Naive B cell (primary cell): ENCODE measurements around the gene LCTL. TPM values are rescaled to one million over a fixed set of nuclear protein-coding genes. Genes with fewer than 3 reads are reported as not detected.

ENCODE experiments used
- ATAC-seq, 2 donors: fragments of 150-1000 bp; cut with Tn5 transposase; 2 replicates each; pipeline ENCODE4 v1.10.0; 2021; ENCODE audit warnings: low read depth in 2 of 2, mild to moderate bottlenecking in 2 of 2, moderate library complexity in 2 of 2
- DNase-seq: peaks from one replicate; pipeline ENCODE4 v3.0.0; 2022
- H3K27ac Mint-ChIP-seq, 6 donors: one replicate each; pipeline ENCODE4 v1.8.0; 2020 to 2022; ENCODE audit warnings: mild to moderate bottlenecking in 6 of 6, mixed read lengths in 6 of 6, moderate library complexity in 5 of 6, inconsistent platforms in 2 of 6
- H3K27me3 Mint-ChIP-seq, 3 donors: one replicate each; pipeline ENCODE4 v1.8.0; 2021 to 2022; ENCODE audit warnings: mixed read lengths in 3 of 3, mild to moderate bottlenecking in 1 of 3
- H3K36me3 Mint-ChIP-seq, 2 donors: one replicate each; pipeline ENCODE4 v1.8.0; 2020 to 2022; ENCODE audit warnings: mixed read lengths in 2 of 2, inconsistent platforms in 1 of 2, mild to moderate bottlenecking in 1 of 2
- H3K4me1 Mint-ChIP-seq, 3 donors: one replicate each; pipeline ENCODE4 v1.8.0; 2020 to 2022; ENCODE audit warnings: mixed read lengths in 3 of 3, inconsistent platforms in 1 of 3, mild to moderate bottlenecking in 1 of 3, moderate library complexity in 1 of 3
- H3K4me3 Mint-ChIP-seq, 8 donors: one replicate each; pipeline ENCODE4 v1.8.0; 2020 to 2022; ENCODE audit warnings: mild to moderate bottlenecking in 8 of 8, mixed read lengths in 8 of 8, moderate library complexity in 8 of 8, inconsistent platforms in 2 of 8
- H3K9me3 Mint-ChIP-seq, 7 donors: one replicate each; pipeline ENCODE4 v1.8.0; 2020 to 2022; ENCODE audit warnings: mixed read lengths in 7 of 7, mild to moderate bottlenecking in 5 of 7, inconsistent platforms in 2 of 7, moderate library complexity in 1 of 7
- polyA plus RNA-seq, 6 donors: library from polyadenylated mRNA; unstranded; fragments of 300-500 nt; fragmentation: Illumina TruSeq; gene quantifications; one replicate each; pipeline ENCODE4 v1.2.3, GENCODE V29; 2021; ENCODE audit warnings: low read depth in 6 of 6

LCTL gene
- polyA plus RNA-seq: under 1 TPM in 3 of 6 donors, not detected in 3; 0.09 to 0.31 (median 0.17) TPM

- Mint-ChIP-seq H3K4me1 (peaks cover 9 to 10% (median 9%) of the 10 kb centered on the region in 3 donors), H3K9me3 (no peaks in the 10 kb centered on the region), H3K27me3 (peaks cover 0 to 7% (median 0%) of the 10 kb centered on the region in 3 donors), H3K4me3 (no peak within 1 kb of the TSS), H3K27ac (peak within 1 kb of the TSS in 4 of 6 donors; percentile 45 to 80 (median 62)), H3K36me3 (no peaks in the 10 kb centered on the region)
- ATAC-seq (no peak), DNase-seq (no peak)
These were observed at the start of gene LCTL for GRCh38 chr15:66565741-66566144. LCTL (minus strand) TSS chr15:66565998; CDS start chr15:66565365, 633 bp downstream.

DNA sequence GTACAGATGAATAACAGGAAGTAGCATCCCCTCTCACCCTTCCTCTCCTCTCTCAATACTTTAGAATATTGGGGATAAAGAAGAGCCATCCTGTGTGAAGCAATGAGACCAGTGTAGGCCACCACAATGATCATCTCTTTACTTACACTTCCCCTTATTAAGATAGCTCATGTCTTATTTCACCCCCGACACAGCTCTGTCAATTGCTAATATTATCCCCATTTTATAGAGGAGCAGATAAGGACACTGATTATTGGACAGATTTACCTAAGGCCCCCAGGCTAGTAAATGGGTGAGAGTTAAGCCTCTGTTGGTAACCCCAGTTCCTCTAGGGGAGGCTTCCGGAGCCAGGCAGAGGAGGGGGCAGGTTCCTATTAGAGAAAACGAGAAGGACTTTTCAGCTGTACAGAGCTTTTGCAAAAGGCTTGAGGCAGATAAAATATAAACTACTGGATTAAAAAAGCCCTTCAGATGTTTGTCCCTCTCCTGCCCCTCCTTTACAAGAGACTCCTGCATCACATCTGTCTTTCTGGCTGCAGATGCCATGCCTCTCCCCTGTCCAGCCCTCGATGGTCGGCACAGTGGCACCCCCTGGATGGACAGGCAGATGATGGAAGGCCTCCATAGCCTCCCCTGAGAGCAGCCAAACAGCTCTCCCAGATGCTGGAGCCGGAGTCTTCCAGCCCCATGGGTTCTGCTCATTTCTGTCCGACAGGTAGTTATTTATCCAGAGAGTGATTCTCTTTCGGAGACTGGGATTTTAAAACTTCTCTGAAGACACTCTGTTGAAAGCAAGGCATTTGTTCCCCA is 49.4 kb upstream of the LCTL start:
- peak overlapping the region in 3 of 6 donors; percentile 8 to 63 (median 56) for H3K27ac Mint-ChIP-seq
- H3K4me3 Mint-ChIP-seq: peak overlapping the region in 6 of 8 donors; percentile 19 to 82 (median 46)
- peaks cover 0 to 2% (median 0%) of the 10 kb centered on the region in 7 donors for H3K9me3 Mint-ChIP-seq
- ATAC-seq: peak; percentile 65 to 69
- peak; percentile 19 for DNase-seq
- H3K36me3 Mint-ChIP-seq: no peaks in the 10 kb centered on the region
- peaks cover 45 to 50% (median 49%) of the 10 kb centered on the region in 3 donors for H3K4me1 Mint-ChIP-seq
- peaks cover 0 to 2% (median under 1%) of the 10 kb centered on the region in 3 donors for H3K27me3 Mint-ChIP-seq

DNA sequence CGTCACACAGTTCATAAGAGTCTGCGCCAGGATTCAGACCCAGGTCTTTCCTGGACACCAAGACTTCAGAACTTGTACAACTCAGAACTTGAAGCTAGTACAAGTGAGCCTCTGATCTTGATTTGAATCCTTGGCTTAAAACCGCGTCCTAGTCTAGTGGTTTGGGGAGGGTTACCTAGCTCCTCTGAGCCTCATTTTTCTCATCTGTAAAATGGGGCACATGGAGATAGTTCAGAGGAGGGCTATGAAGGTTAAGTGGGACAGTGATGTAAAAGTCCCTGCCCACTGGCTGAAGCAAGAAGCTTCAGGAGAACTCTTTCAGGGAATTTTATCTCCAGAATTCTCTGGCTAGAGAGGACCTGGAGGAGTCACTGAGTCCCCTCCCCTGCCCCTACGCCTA is 48.7 kb upstream of the LCTL start:
- Mint-ChIP-seq H3K4me1 (peaks cover 45 to 50% (median 49%) of the 10 kb centered on the region in 3 donors), H3K27me3 (no peaks in the 10 kb centered on the region), H3K27ac (peak overlapping the region in 2 of 6 donors; percentile 8 to 30), H3K4me3 (peak overlapping the region in 4 of 8 donors; percentile 32 to 82 (median 62)), H3K9me3 (peaks cover 0 to 2% (median 0%) of the 10 kb centered on the region in 7 donors), H3K36me3 (no peaks in the 10 kb centered on the region)
- no peak for ATAC-seq
- DNase-seq: no peak

DNA sequence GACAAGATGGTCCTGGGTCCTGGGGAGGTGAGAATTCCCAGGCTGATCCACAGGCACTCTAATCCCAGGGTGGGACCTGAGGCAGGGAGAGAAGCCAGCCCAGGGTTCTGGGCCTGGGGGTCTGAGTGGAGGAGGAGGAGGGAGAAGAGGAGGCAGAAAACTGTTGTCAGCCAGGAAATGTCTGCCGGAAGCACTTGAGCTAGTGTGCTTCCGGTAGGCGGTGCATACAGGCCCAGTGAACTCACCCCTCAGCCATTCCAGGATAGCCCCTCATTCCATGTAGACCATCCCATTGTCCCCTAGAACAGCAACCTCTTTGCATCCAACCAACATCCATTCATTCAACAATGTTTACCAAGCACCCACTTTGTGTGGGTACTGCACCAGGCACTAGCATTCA is 47.9 kb upstream of the LCTL start:
- Mint-ChIP-seq H3K27ac (peak overlapping the region in 4 of 6 donors; percentile 26 to 89 (median 38)), H3K9me3 (peaks cover 0 to 2% (median 0%) of the 10 kb centered on the region in 7 donors), H3K4me1 (peaks cover 45 to 50% (median 49%) of the 10 kb centered on the region in 3 donors), H3K4me3 (peak overlapping the region in 5 of 8 donors; percentile 43 to 77 (median 66)), H3K27me3 (no peaks in the 10 kb centered on the region), H3K36me3 (no peaks in the 10 kb centered on the region)
- peak; percentile 72 to 73 for ATAC-seq
- DNase-seq: peak; percentile 10

- ATAC-seq: no peak
- Mint-ChIP-seq H3K4me1 (peaks cover 31 to 35% (median 35%) of the 10 kb centered on the region in 3 donors), H3K36me3 (no peaks in the 10 kb centered on the region), H3K27ac (no peak overlapping the region), H3K4me3 (peak overlapping the region in 1 of 8 donors; percentile 10), H3K9me3 (peaks cover 0 to 2% (median 0%) of the 10 kb centered on the region in 7 donors), H3K27me3 (no peaks in the 10 kb centered on the region)
- DNase-seq: no peak
These were observed 45.7 kb upstream of the LCTL start for GRCh38 chr15:66611257-66612053.

GRCh38 chr15:66609876-66610275 is 44.1 kb upstream of the LCTL start:
- peaks cover 21 to 23% (median 22%) of the 10 kb centered on the region in 3 donors for H3K4me1 Mint-ChIP-seq
- peaks cover 0 to 2% (median 0%) of the 10 kb centered on the region in 7 donors for H3K9me3 Mint-ChIP-seq
- no peaks in the 10 kb centered on the region for H3K27me3 Mint-ChIP-seq
- no peak overlapping the region for H3K27ac Mint-ChIP-seq
- H3K4me3 Mint-ChIP-seq: no peak overlapping the region
- ATAC-seq (no peak), DNase-seq (no peak)
- no peaks in the 10 kb centered on the region for H3K36me3 Mint-ChIP-seq

GRCh38 chr15:66608881-66609280 is 43.1 kb upstream of the LCTL start:
- Mint-ChIP-seq H3K9me3 (peaks cover 0 to 2% (median 0%) of the 10 kb centered on the region in 7 donors), H3K4me1 (peaks cover 11 to 13% (median 12%) of the 10 kb centered on the region in 3 donors), H3K36me3 (no peaks in the 10 kb centered on the region), H3K27me3 (peaks cover 0 to 7% (median 0%) of the 10 kb centered on the region in 3 donors), H3K27ac (peak overlapping the region in 1 of 6 donors; percentile 10), H3K4me3 (no peak overlapping the region)
- DNase-seq (no peak), ATAC-seq (no peak)

DNA sequence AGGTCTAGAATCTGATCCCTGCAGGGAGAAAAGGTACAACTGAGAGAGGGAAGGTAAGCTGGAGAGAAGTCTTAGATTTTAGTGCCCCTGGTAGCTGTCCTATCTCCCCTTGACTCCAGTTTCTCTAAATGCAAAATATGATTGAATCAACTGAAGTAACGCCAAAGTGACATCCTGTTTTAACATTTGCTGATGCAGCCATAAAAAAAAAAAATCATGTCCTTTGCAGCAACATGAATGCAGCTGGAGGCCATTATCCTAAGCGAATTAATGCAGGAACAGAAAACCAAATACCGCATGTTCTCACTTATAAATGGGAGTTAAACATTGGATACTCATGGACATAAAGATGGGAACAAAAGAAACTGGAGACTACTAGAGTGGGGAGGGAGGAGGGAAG is 42.4 kb upstream of the LCTL start:
- Mint-ChIP-seq H3K4me3 (no peak overlapping the region), H3K27me3 (peaks cover 0 to 14% (median 0%) of the 10 kb centered on the region in 3 donors), H3K4me1 (peaks cover 5 to 7% (median 6%) of the 10 kb centered on the region in 3 donors), H3K36me3 (no peaks in the 10 kb centered on the region), H3K9me3 (no peaks in the 10 kb centered on the region), H3K27ac (no peak overlapping the region)
- ATAC-seq (no peak), DNase-seq (no peak)

DNA sequence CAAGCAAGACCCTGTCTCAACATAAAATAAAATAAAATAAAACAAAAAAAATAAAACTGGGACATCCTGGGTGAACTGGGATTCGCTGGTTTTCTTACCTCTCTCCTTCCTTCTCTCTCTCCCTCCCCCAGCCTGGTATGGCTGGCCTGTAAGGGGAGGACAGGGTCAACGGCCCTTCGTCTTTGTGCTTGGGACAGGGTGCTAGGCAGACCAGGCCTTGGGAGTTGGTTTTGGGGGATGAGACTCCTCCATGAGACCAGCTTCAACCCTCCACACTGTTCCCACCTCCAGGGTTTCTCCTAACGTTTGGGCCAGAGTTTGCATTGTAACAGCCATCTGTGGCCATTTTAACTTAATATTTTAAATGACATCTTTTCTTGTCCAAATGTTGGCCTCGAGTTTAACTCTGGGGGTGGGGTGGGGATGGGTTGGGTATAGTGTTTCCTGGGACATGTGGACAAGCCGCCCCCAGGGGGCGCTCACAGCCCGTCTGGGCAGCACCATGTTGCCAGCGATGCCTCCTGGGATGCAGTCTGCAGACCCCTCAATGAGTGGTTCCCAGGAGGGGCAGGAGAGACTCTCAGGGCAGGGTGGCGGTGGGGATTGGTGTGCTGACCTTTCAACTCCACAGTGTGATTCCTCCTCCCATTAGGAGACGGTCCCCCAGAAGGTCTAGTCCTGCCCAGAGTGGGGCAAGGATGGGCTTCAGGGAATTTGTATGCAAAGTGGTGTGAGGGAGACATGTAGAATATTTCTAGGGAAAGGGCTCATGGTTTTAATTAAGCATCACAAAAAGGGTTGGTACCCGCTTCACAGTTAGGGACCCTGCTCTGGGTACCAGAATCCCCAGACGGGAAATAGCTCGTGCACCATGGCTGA is 37.7 kb upstream of the LCTL start:
- peak; percentile 65 for DNase-seq
- H3K27ac Mint-ChIP-seq: peak overlapping the region in 1 of 6 donors; percentile 15
- H3K9me3 Mint-ChIP-seq: no peaks in the 10 kb centered on the region
- no peaks in the 10 kb centered on the region for H3K36me3 Mint-ChIP-seq
- peaks cover 0 to 3% (median 0%) of the 10 kb centered on the region in 3 donors for H3K4me1 Mint-ChIP-seq
- peaks cover 8 to 40% (median 12%) of the 10 kb centered on the region in 3 donors for H3K27me3 Mint-ChIP-seq
- H3K4me3 Mint-ChIP-seq: peak overlapping the region in 1 of 8 donors; percentile 35
- peak; percentile 72 to 83 for ATAC-seq

- DNase-seq (no peak), ATAC-seq (no peak)
- peaks cover 8 to 47% (median 12%) of the 10 kb centered on the region in 3 donors for H3K27me3 Mint-ChIP-seq
- no peak overlapping the region for H3K4me3 Mint-ChIP-seq
- H3K36me3 Mint-ChIP-seq: no peaks in the 10 kb centered on the region
- H3K27ac Mint-ChIP-seq: peak overlapping the region in 2 of 6 donors; percentile 3 to 73
- H3K4me1 Mint-ChIP-seq: peaks cover 0 to 3% (median 0%) of the 10 kb centered on the region in 3 donors
- H3K9me3 Mint-ChIP-seq: no peaks in the 10 kb centered on the region
These were observed 35.7 kb upstream of the LCTL start for GRCh38 chr15:66601521-66601920.

- H3K27ac Mint-ChIP-seq: peak overlapping the region in 1 of 6 donors; percentile 12
- H3K36me3 Mint-ChIP-seq: no peaks in the 10 kb centered on the region
- ATAC-seq (no peak), DNase-seq (no peak)
- H3K27me3 Mint-ChIP-seq: peaks cover 8 to 47% (median 12%) of the 10 kb centered on the region in 3 donors
- H3K4me1 Mint-ChIP-seq: peaks cover 0 to 3% (median 0%) of the 10 kb centered on the region in 3 donors
- no peak overlapping the region for H3K4me3 Mint-ChIP-seq
- H3K9me3 Mint-ChIP-seq: no peaks in the 10 kb centered on the region
These were observed 34.4 kb upstream of the LCTL start for GRCh38 chr15:66600240-66600627.

- Mint-ChIP-seq H3K4me1 (peaks cover 0 to 3% (median 0%) of the 10 kb centered on the region in 3 donors), H3K9me3 (no peaks in the 10 kb centered on the region), H3K27me3 (peaks cover 8 to 45% (median 12%) of the 10 kb centered on the region in 3 donors), H3K36me3 (no peaks in the 10 kb centered on the region), H3K4me3 (no peak overlapping the region), H3K27ac (peak overlapping the region in 1 of 6 donors; percentile 12)
- ATAC-seq (no peak), DNase-seq (no peak)
These were observed 33.9 kb upstream of the LCTL start for GRCh38 chr15:66599536-66600239.
